CD4-positive, alpha-beta T cell treated with Interleukin-17A for 1 hour (primary cell): ENCODE data around the gene AXIN1.
A peak's percentile ranks its signal among the peaks of the same experiment; 100 is the strongest.
"Not testable (repeated sequence)": the region's sequence is repeated elsewhere in the genome, so short reads cannot be mapped to it uniquely, and the experiment has no call there.

ENCODE experiments used
- DNase-seq: peaks from one replicate; pipeline ENCODE4 v3.0.0-alpha.2; 2020

Gene AXIN1

GRCh38 chr16:331181-331814 is 21.2 kb downstream of the AXIN1 start:
- not testable (repeated sequence) for DNase-seq

GRCh38 chr16:330741-331140 is 21.8 kb downstream of the AXIN1 start:
- no peak for DNase-seq

GRCh38 chr16:325375-326145 is 27.0 kb downstream of the AXIN1 start:
- no peak for DNase-seq

GRCh38 chr16:324451-325334 is 27.8 kb downstream of the AXIN1 start:
- DNase-seq, result peak; percentile 83

- no peak for DNase-seq
These were observed 28.4 kb downstream of the AXIN1 start for GRCh38 chr16:324201-324450.

- DNase-seq, result no peak
These were observed 29.9 kb downstream of the AXIN1 start for GRCh38 chr16:322476-323143.

GRCh38 chr16:321532-321931 is 31.0 kb downstream of the AXIN1 start:
- DNase-seq, result no peak

GRCh38 chr16:320206-320605 is 32.3 kb downstream of the AXIN1 start:
- DNase-seq, result no peak

GRCh38 chr16:318628-319027 is 33.9 kb downstream of the AXIN1 start:
- no peak for DNase-seq

- DNase-seq, result no peak
These were observed 34.9 kb downstream of the AXIN1 start for GRCh38 chr16:317583-317982.

- DNase-seq, result no peak
These were observed 35.6 kb downstream of the AXIN1 start for GRCh38 chr16:316741-317464.

- DNase-seq, result no peak
These were observed 37.7 kb downstream of the AXIN1 start for GRCh38 chr16:314795-315299.

- no peak for DNase-seq
These were observed 38.2 kb downstream of the AXIN1 start for GRCh38 chr16:314351-314750.

GRCh38 chr16:311725-312124 is 40.8 kb downstream of the AXIN1 start:
- no peak for DNase-seq

GRCh38 chr16:309476-309875 is 43.0 kb downstream of the AXIN1 start:
- peak; percentile 12 for DNase-seq

GRCh38 chr16:307691-308312 is 44.7 kb downstream of the AXIN1 start:
- no peak for DNase-seq

- DNase-seq, result no peak
These were observed 45.6 kb downstream of the AXIN1 start for GRCh38 chr16:306911-307370.

- no peak for DNase-seq
These were observed 46.5 kb downstream of the AXIN1 start for GRCh38 chr16:305916-306626.

GRCh38 chr16:303760-304505 is 48.6 kb downstream of the AXIN1 start:
- peak; percentile 27 for DNase-seq

- DNase-seq, result no peak
These were observed 50.6 kb downstream of the AXIN1 start for GRCh38 chr16:301950-302349.
